Activated CD4-positive, alpha-beta T cell treated with anti-CD3 and anti-CD28 coated beads, Interleukin-10, Interleukin-2, amounts not matched to agents 100 ng/mL and 50 ng/mL, durations not matched to agents 16 hours and 8 hours (primary cell): ENCODE results near the gene AOC3.
"Not testable (repeated sequence)": the region's sequence is repeated elsewhere in the genome, so short reads cannot be mapped to it uniquely, and the experiment has no call there.

Source experiments
- DNase-seq: peaks from one replicate; pipeline ENCODE4 v3.0.0-alpha.2; 2020

Gene AOC3

DNA sequence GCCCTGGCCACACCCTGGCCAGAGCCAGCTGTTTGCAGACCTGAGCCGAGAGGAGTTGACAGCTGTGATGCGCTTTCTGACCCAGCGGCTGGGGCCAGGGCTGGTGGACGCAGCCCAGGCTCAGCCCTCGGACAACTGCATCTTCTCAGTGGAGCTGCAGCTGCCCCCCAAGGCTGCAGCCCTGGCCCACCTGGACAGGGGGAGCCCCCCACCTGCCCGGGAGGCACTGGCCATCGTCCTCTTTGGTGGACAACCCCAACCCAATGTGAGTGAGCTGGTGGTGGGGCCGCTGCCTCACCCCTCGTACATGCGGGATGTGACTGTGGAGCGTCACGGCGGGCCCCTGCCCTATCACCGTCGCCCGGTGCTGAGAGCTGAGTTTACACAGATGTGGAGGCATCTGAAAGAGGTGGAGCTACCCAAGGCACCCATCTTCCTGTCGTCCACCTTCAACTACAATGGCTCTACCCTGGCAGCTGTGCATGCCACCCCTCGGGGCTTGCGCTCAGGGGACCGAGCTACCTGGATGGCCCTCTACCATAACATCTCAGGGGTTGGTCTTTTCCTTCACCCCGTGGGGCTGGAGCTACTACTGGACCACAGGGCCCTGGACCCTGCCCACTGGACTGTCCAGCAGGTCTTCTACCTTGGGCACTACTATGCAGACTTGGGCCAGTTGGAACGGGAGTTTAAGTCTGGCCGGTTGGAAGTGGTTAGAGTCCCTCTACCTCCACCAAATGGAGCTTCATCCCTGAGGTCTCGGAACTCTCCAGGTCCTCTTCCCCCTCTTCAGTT, 6.0 kb upstream of the AOC3 start:
- DNase-seq: no peak

DNA sequence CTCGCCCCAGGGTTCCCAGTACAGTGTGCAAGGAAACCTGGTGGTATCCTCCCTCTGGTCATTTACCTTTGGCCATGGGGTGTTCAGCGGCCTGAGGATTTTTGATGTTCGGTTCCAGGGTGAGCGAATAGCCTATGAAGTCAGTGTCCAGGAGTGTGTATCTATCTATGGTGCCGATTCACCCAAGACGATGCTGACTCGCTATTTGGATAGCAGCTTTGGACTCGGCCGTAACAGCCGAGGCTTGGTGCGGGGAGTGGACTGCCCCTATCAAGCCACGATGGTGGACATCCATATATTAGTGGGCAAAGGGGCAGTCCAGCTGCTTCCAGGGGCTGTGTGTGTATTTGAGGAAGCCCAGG, 5.5 kb upstream of the AOC3 start:
- no peak for DNase-seq

DNA sequence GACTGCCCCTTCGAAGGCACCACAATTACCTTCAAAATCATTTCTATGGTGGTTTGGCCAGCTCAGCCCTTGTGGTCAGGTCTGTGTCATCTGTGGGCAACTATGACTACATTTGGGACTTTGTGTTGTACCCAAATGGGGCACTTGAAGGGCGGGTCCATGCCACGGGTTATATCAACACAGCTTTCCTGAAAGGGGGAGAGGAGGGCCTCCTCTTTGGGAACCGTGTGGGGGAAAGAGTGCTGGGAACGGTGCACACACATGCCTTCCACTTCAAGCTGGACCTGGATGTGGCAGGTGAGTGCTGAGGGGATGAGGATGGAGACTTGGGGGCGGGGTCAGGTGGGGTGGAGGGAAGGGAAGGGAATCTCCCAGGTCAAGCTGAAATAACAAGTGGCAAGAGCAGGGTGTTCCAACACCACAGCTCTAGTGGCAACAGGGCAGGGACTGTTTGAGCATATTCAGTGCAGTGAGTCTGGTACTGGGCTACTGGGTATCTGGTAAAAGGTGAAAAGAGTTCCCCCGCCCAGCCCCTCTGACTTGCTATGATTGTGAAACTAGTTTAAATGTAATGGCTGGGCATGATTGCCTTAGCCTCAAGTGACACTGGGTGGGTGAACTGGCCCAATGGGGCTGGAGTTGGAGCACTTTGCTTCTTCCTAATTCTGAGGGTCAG, 4.9 kb upstream of the AOC3 start:
- peak; percentile 75 for DNase-seq

DNA sequence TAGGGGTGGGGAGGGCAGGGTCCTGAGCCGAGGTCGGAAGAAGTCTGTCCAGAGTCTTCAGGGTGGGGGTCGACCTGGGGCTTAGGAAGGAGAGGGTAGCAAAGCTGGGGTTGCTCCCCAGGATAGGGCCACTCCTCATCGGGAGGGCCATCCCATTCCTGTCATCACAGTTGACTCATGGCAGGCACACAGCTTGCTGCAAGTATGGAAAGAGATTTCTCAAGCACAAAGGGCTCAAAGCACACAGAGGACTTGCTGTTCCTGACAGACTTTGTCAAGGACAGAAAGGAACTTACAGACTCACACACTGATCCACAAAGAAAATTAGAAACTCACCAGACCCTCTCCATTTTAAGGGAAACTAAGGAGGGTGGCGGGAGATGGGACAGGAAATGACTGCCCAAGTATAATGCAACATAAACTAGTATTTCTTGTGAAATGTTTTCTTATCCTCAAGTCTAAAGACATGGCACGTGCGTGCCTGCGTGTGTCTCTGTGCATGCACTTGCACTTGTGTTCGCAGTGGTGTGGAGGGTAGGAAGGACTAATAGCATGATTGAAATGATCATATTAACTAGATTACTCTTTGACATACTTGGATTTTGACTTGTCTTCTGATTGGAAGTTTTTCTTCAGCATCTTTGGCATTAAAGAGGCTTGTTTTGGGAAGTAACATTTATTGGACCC, 4.3 kb upstream of the AOC3 start:
- no peak for DNase-seq

DNA sequence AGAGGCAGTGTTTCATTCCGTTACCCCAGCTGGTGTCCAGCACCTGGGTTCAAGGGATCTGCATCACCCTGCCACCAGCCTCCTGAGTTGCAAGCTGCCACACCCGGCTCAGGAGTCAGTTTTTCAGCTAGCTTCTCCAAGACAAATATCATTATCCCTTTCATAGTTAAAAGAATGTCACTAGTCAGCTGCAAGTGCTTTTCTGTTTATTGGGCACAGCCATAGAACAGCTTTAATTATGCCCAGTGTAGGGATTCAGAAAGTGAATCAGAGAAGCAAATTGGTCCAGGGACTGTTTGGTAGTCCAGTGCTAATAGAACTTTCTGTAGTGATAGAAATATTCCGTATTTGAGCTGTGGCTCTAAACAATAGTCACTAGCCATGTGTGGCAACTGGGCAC, 2.9 kb upstream of the AOC3 start:
- DNase-seq: no peak

DNA sequence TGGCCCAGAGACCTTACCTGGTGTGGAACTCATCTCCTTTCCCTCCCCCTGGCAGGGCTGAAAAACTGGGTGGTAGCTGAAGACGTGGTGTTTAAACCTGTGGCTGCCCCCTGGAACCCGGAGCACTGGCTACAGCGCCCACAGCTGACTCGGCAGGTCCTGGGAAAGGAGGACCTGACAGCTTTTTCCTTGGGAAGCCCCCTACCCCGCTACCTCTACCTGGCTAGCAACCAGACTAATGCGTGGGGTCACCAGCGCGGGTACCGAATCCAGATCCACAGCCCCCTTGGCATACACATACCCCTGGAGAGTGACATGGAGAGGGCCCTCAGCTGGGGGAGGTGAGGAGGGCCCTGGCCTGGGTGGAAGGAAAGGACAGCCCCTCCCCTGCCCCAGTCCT, 2.0 kb upstream of the AOC3 start:
- DNase-seq: no peak

DNA sequence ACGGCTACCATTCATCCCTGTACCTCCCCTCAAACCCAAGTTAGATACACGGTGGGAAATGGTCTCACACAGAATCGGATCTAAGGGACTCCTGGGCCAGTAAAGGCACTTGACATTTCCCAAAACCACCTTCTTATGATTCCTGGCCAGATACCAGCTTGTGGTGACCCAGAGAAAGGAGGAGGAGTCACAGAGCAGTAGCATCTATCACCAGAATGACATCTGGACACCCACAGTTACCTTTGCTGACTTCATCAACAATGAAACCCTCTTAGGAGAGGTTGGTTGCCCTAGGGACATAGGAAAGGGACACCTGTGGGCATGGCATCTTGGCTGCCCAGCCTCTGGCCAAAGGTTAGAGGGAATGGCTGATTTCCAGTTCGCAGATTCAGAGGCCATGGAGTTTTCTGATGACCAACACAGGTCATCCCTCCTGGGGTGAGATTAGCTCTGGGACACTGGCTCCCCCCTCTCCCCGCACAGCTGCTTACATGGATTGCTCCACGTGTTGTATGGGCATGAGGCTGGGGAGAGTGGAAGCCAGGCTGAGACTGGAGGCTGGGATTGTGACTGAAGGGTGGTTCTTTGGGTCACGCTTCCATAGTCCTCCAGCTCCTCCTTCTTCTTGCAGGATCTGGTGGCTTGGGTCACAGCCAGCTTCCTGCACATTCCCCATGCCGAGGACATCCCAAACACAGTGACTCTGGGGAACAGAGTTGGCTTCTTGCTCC, 1.4 kb upstream of the AOC3 start:
- no peak for DNase-seq

DNA sequence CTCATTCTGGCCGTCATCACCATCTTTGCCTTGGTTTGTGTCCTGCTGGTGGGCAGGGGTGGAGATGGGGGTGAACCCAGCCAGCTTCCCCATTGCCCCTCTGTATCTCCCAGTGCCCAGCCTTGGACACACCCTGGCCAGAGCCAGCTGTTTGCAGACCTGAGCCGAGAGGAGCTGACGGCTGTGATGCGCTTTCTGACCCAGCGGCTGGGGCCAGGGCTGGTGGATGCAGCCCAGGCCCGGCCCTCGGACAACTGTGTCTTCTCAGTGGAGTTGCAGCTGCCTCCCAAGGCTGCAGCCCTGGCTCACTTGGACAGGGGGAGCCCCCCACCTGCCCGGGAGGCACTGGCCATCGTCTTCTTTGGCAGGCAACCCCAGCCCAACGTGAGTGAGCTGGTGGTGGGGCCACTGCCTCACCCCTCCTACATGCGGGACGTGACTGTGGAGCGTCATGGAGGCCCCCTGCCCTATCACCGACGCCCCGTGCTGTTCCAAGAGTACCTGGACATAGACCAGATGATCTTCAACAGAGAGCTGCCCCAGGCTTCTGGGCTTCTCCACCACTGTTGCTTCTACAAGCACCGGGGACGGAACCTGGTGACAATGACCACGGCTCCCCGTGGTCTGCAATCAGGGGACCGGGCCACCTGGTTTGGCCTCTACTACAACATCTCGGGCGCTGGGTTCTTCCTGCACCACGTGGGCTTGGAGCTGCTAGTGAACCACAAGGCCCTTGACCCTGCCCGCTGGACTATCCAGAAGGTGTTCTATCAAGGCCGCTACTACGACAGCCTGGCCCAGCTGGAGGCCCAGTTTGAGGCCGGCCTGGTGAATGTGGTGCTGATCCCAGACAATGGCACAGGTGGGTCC, 607 bp downstream of the AOC3 start:
- not testable (repeated sequence) for DNase-seq

DNA sequence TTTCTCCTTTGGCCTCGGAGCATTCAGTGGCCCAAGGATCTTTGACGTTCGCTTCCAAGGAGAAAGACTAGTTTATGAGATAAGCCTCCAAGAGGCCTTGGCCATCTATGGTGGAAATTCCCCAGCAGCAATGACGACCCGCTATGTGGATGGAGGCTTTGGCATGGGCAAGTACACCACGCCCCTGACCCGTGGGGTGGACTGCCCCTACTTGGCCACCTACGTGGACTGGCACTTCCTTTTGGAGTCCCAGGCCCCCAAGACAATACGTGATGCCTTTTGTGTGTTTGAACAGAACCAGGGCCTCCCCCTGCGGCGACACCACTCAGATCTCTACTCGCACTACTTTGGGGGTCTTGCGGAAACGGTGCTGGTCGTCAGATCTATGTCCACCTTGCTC, 1.4 kb downstream of the AOC3 start:
- no peak for DNase-seq

DNA sequence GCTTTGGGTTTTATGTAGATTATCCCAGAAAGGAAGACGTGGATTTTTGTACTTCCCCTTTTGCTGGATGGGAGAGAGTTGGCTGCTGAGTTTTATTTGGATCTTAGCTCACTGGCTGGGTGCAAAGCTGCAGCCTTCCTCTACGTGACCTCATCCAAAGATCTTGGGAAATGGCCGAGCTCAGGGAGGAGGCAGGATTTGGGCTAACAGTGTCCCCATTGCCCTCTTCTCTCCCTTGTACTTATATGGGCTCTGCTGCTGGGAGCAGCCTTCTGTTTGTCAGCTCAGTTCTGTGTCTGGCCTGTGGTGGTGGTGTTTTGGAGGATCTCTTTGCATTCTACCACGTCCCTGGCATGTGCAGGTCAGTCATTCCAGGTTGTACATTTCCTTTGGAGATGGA, 2.0 kb downstream of the AOC3 start:
- no peak for DNase-seq

DNA sequence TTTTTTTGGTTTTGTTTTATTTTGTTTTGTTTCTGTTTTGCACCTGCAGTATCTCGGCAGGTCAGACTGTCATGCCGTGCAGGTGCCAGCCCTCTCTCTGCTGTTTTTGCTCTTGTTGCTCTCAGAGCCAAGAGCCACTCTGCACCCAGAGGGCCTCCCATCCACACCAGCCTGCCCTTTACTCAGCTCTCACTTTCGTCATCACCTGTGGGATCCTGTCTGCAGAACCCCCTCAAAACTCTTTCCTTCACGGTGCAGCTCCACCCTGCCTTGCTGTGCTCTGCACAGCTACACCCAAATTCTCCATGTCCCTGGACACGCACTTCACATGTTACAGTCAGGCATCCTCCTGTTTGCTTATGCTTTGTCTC, 2.6 kb downstream of the AOC3 start:
- DNase-seq: no peak

DNA sequence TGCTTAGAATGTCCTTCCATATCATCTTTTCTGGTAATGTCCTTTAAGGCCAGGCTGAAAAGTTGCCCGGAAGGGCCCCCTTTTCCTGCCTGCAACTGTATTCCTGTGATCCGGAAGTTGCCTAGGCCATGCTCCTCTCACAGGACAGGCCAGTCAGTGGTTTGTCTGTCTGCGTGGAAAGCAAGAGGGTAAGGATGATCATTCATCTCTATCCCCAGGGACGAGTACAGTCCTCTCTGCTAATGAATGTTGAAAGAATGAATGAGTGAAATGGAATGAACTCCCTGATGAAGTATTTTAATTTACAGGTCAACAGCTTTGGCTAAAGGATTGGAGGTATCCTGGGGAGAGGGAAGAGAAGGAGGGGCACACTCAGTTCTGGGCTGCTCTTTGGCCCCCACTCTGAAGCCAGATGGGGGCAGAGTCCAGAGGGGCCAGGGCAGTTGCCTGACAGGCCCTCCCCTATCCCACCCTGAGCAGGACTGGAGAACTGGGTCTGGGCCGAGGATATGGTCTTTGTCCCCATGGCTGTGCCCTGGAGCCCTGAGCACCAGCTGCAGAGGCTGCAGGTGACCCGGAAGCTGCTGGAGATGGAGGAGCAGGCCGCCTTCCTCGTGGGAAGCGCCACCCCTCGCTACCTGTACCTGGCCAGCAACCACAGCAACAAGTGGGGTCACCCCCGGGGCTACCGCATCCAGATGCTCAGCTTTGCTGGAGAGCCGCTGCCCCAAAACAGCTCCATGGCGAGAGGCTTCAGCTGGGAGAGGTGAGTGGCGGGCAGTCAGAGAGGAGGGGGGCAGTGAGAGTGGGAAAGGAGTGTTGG, 3.2 kb downstream of the AOC3 start:
- DNase-seq: no peak

DNA sequence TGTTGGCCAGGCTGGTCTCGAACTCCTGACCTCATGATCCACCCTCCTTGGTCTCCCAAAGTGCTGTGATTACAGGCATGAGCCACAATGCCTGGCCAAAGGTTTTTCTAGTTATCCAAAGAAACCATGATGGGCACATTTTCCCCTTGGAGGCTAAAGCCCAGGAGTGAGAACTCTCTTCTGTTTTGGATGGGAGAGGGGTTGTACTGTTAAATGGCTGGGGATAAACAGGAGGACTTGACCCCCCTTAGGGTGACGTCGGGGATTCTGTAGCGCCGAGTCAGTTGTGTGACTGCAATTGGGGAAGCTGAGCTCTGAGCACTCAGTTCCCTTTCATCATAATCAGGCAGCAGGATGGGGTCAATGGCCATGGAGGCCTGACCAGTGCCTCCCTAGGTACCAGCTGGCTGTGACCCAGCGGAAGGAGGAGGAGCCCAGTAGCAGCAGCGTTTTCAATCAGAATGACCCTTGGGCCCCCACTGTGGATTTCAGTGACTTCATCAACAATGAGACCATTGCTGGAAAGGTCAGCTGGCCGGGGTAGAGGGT, 4.1 kb downstream of the AOC3 start:
- no peak for DNase-seq

DNA sequence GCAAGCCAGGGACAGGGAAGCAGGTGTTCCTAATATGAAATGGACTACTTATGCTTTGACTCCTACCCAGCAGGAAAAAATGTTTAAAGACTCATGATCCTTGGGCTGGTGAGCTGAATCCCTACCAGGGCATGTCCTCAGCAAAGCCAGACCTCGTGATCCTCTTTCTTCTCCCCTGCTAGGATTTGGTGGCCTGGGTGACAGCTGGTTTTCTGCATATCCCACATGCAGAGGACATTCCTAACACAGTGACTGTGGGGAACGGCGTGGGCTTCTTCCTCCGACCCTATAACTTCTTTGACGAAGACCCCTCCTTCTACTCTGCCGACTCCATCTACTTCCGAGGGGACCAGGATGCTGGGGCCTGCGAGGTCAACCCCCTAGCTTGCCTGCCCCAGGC, 5.1 kb downstream of the AOC3 start:
- not testable (repeated sequence) for DNase-seq

DNA sequence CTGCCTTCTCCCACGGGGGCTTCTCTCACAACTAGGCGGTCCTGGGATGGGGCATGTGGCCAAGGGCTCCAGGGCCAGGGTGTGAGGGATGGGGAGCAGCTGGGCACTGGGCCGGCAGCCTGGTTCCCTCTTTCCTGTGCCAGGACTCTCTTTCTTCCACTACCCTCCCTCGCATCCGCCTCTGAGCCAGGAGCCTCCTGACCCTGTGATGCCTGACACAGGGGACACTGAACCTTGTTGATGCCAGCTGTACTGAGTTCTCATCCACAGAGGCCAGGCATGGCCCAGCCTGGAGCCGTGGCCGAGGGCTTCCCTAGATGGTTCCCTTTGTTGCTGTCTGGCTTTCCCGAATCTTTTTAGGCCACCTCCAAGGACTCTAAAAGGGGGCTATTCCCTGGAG, 5.5 kb downstream of the AOC3 start:
- not testable (repeated sequence) for DNase-seq

DNA sequence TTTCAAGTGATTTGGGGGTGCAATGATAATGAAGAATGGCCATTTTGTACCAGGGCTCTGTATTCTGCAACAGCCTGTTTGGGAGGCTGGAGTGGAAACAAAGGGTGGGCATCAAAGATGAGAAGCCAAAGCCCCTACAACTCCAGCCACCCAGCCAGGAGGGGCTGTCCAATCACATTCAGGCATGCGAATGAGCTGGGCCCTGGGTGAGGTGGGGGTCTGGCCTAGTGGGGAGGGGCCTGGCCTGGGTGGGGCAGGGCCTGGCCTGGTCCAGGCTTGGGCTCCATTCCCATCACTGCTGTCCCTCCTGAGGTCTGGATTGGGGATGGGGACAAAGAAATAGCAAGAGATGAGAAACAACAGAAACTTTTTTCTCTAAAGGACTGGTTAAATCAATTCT, 6.4 kb downstream of the AOC3 start:
- no peak for DNase-seq

DNA sequence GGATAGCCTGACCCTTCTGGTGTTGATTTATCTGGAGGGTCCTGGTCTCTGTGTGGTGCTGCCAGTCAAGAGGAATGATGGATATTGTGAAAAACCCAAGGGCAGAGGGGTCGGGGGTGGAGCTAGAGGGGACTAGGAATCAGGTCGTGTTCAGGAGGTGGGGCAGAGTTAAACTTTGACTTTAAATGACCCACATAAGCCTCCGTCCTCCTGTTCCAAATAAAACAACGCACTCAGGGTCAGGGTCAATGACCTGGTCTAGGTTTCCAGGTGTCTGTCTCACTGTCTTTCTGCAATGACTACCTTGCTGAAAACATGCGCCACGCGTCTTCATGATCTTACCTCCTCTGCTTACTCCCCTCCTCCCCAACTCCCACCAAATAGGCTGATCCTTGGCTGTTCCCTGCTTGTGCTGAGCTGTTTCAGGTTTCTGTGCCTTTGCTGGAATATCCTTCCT, 14.7 kb downstream of the AOC3 start:
- no peak for DNase-seq

DNA sequence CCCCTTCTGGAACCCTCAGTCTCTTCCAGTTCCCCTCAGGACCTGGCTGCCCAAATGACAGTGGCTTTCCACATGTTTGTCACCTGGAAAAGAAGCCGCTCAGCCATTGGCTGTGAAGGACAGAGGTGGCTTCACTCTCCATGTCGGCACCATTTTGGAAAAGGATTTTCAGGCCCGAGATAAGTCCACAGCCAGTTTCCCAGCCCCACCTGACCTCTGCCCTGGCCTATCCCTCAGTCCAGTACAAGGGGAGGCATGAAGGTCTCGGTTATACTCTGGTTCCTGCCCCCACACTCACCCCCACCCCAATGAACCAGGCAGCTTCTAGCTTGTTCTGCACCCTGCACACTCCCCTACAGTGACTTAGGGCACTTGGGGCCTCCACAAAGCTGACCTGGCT, 15.2 kb downstream of the AOC3 start:
- DNase-seq: no peak

DNA sequence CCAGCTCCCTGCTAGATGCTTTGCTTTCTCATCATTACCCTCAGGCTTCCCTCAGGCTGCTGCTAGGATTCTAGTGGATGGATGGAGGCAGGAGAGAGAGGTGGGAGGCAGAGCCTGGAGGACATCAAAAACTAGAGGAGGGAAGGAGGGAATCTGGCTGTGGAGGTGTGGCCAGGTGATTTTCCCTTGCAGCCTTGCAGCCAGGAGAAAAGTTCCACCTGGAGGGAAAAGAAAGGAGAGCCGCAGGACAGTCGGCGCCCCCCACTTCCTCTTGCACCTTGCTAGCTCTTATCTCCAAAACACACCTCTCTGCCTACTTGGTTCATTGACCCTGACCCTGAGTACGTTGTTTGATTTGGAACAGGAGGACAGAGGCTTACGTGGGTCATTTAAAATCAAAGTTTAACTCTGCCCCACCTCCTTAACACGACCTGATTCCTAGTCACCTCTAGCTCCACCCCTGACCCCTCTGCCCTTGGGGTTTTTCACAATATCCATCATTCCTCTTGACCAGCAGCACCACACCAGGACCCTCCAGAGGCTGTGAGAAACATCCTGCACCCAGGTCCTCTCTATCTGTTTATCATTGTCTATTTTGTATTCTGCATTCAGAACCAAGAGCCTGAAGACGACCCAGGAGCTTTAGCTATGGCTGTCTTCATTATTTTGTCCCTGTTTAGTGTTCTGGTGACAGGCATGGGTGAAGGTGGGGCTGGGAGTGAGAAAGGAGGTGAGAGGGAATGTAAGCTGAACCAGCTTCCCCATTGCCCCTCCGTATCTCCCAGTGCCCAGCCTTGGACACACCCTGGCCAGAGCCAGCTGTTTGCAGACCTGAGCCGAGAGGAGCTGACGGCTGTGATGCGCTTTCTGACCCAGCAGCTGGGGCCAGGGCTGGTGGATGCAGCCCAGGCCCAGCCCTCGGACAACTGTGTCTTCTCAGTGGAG, 15.9 kb downstream of the AOC3 start:
- DNase-seq: no peak

DNA sequence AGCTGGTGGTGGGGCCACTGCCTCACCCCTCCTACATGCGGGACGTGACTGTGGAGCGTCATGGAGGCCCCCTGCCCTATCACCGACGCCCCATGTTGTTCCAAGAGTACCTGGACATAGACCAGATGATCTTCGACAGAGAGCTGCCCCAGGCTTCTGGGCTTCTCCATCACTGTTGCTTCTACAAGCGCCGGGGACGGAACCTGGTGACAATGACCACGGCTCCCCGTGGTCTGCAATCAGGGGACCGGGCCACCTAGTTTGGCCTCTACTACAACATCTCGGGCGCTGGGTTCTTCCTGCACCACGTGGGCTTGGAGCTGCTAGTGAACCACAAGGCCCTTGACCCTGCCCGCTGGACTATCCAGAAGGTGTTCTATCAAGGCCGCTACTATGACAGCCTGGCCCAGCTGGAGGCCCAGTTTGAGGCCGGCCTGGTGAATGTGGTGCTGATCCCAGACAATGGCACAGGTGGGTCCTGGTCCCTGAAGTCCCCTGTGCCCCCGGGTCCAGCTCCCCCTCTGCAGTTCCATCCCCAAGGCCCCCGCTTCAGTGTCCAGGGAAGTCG, 16.8 kb downstream of the AOC3 start:
- DNase-seq: not testable (repeated sequence)
